Endothelial cell of hepatic sinusoid (primary cell): Measurements from ENCODE around the gene CBX5.
"Not testable (repeated sequence)": the region's sequence is repeated elsewhere in the genome, so short reads cannot be mapped to it uniquely, and the experiment has no call there.

ENCODE experiments used
- in situ Hi-C: cut with HindIII; loops from 2 replicates; pipeline ENCODE4 v1.10.0; 2017; ENCODE audit warnings: low sequenced_read_pairs

Gene CBX5

GRCh38 chr12:54229624-54230212, 50.2 kb downstream of the CBX5 start:
- in situ Hi-C loops: no loop called here

GRCh38 chr12:54228471-54228870, 51.5 kb downstream of the CBX5 start:
- in situ Hi-C loops: no loop called here

GRCh38 chr12:54227927-54228326, 52.0 kb downstream of the CBX5 start:
- in situ Hi-C loops: not testable (repeated sequence)

GRCh38 chr12:54227376-54227775, 52.5 kb downstream of the CBX5 start:
- in situ Hi-C loops: no loop called here

GRCh38 chr12:54225666-54226065, 54.3 kb downstream of the CBX5 start:
- in situ Hi-C loops: no loop called here

GRCh38 chr12:54222609-54223008, 57.3 kb downstream of the CBX5 start:
- in situ Hi-C loops: no loop called here

- in situ Hi-C loops: no loop called here
Measured at GRCh38 chr12:54221402-54221984, 58.4 kb downstream of the CBX5 start.

- in situ Hi-C loops: no loop called here
Measured at GRCh38 chr12:54220567-54220966, 59.4 kb downstream of the CBX5 start.

GRCh38 chr12:54220092-54220557, 59.8 kb downstream of the CBX5 start:
- in situ Hi-C loops: no loop called here

GRCh38 chr12:54217774-54218241, 62.1 kb downstream of the CBX5 start:
- in situ Hi-C loops: loop anchor here (5.0 kb wide), 1 partner anchor 226 kb away; no protein-coding TSS in a partner anchor

GRCh38 chr12:54216797-54217661, 62.9 kb downstream of the CBX5 start:
- in situ Hi-C loops: loop anchor here (5.0 kb wide), 1 partner anchor 225 kb away; no protein-coding TSS in a partner anchor

GRCh38 chr12:54215989-54216796, 63.7 kb downstream of the CBX5 start:
- in situ Hi-C loops: loop anchor here (5.0 kb wide), 1 partner anchor 224 kb away; no protein-coding TSS in a partner anchor

GRCh38 chr12:54214553-54215406, 65.1 kb downstream of the CBX5 start:
- in situ Hi-C loops: loop anchor here (5.0 kb wide), 1 partner anchor 222 kb away; no protein-coding TSS in a partner anchor

- in situ Hi-C loops: no loop called here
Measured at GRCh38 chr12:54213079-54213478, 66.8 kb downstream of the CBX5 start.

GRCh38 chr12:54211920-54212319, 68.0 kb downstream of the CBX5 start:
- in situ Hi-C loops: no loop called here

- in situ Hi-C loops: no loop called here
Measured at GRCh38 chr12:54210400-54210790, 69.5 kb downstream of the CBX5 start.

- in situ Hi-C loops: no loop called here
Measured at GRCh38 chr12:54208591-54208990, 71.3 kb downstream of the CBX5 start.

- in situ Hi-C loops: no loop called here
Measured at GRCh38 chr12:54207539-54208294, 72.2 kb downstream of the CBX5 start.

- in situ Hi-C loops: no loop called here
Measured at GRCh38 chr12:54206791-54207190, 73.1 kb downstream of the CBX5 start.
